GM21360 (cell line): ENCODE measurements around the gene TRAPPC2B.

ENCODE experiments used
- ATAC-seq: cut with Tn5 transposase; IDR thresholded peaks from one replicate; pipeline ENCODE4 v1.9.1; 2021; ENCODE audit warnings: mild to moderate bottlenecking, moderate library complexity; ENCODE audit not compliant: unreplicated experiment

TRAPPC2B gene

DNA sequence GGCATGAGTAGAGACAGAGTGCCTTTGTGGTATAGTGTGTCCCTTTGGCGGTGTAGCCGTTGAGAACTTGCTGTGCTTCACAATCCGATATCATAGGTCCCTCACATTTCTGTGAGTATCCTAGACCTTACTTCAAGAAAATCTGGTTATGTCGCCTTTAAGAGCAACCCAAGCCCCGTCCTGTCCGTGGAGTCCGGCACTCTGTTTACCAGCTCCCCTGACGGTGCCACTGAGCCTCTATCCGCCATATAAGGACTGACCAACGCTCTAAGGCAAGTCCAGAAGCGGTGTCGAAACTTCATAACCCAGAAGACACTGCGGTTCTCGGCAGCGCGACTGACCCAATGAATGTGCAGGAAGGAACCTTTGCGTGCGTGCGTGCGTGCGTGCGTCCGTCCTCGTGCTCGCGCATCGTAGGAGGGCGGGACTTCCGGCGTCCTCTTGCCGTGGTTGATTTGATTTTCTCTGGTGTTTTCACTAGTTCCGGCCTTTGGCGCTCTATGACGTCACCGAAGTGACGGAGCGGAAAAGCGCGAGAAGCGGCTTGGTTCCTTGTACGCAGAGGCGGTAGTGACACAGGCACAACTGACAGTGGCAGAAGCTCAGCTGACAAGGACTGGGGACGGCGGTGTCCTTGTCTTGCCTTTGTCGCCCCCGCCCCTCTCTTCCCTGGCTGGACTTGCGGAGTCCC lies at the start of gene TRAPPC2B, which contains the start of gene ZNF547:
TSS of gene TRAPPC2B (plus strand) at position 555 of the 691 bp plus-strand sequence. CDS start 1,283 bp downstream, outside the sequence.
TSS of gene ZNF547 (plus strand) at position 555 of the 691 bp plus-strand sequence. CDS start 5,005 bp downstream, outside the sequence.
- peak; percentile 93 for ATAC-seq

DNA sequence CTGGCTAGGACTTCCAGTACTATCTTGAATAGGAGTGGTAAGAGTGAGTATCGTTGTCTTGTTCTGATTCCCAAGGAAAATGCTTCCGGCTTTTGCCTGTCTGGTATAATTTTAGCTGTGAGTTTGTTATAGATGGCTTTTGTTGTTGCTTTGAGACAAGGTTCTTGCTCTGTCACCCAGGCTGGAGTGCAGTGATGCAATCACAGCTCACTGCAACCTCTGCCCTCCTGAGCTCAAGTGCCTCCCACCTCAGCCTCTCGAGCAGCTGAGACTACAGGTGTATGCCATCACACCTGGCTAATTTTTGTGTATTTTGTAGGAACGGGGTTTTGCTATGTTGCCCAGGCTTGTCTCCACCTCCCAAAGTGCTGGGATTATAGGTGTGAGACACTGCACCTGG lies 49.2 kb upstream of the TRAPPC2B start:
- no peak for ATAC-seq

DNA sequence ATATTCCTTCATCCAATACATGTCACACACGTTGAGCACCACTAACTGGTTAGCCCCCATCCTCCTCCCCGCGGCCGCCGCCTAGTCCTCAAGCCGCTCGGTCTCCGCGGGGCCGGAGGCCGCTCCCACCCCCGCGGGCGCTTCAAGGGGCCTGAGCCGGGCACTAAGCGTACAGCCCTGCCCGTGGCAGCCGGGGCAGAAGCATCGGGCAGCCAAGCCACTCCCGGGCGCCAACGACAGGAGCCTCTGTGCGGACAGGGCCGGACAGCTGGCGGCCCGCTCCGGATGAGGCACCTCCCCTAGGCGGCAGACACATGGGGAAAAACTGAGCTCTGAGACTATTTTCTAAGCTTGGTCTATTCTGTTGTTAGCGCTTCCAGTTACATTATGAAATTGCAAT lies 45.8 kb upstream of the TRAPPC2B start:
- ATAC-seq = no peak

DNA sequence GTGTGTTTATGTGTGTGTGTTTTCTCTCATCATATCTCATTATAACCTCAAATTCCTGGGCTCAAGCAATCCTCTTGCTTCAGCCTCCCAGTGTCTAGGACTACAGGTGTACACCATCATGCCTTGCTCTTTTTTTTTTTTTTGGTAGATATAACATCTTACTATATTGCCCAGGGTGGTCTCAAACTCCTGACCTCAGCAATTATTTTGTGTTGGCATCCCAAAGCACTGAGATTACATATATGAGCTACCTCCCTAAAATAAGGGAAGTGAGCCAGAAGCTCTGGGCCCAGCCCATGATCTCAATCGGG lies 43.5 kb upstream of the TRAPPC2B start:
- ATAC-seq = no peak

DNA sequence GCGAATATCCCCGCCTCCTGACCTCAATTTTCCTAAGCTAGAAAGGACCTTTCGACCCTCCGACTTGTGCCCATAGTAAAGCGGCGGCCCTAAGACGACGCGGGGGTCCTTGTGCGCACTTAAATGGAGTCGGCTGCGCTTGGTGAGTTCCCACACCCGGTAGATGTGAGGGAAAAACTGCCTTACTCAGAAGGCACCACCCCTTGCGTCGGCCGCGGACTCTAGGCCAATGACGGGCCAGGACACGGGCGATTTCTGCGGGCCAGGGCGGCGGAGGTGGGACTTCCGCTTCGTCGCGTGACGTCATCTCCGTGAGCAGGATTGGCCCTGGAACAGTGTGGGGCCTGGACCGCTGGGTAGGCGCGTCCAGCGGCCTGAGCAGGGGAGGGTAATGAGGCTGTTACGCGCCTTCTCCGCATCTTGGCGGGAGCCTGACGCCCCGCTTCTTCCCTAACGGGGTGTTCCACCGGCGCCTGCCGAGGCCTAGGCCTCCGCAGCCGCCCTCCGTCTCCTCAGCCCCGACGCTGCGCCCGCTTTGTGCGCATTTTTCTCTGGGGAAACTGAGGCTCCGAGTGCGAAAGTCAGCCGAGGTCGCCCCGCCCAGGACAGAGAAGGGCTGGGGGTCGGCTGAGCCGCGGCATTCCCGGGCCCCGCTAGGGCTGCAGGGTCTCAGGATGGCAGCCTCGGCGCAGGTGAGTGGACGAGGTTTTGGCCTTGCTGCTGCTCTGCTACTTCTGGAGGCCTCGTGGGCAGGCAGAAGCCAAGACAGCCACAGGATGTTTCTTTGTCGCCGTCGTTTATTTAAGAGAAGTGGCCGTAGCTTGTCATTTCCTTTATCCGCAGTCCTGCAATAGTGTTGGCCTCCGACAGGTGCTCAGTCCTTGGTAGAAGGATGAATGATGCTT lies 42.9 kb upstream of the TRAPPC2B start, which contains the start of gene ZNF543:
TSS of gene ZNF543 (plus strand) at position 293 of the 905 bp plus-strand sequence. CDS start at position 675, 382 bp downstream.
- peak; percentile 85 for ATAC-seq

DNA sequence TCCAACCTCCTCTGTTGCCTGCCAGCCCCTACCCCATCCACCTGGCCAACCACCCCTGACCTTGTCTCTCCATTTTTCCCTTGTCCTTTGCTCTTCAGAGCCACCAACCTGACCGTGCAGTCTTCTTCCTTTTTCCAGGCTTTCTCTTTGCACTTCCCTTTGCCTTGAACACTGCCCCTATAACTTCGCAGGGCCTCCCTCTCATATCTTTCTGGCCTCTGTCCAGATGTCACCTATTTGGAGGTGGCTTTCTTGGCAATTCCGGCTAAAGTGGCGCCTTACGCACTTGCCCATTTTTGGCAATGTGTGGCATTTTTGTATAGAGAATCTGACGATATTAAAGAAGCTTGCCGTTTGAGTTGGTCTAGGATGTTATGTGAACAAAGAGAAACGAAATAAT lies 42.2 kb upstream of the TRAPPC2B start:
- ATAC-seq = no peak

DNA sequence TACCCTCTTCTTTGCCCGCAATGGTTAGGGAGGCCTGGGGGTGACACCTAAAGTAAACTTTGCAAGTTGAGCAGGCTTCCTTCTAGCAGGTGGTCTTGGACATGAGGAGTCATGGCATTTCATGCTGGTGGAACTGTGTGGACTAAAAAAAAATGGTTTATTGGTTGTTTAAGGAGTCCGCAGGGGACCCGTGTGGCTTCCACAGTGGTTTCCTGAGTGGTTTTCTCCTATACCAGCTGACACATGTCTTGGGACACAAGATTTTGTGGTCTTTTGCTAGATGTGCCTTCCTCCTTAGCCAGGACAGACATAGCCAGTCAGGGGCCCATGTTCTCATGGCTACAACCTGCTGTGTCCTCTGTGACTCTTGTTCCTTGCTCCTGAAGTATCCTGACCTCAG lies 41.6 kb upstream of the TRAPPC2B start:
- ATAC-seq = no peak

DNA sequence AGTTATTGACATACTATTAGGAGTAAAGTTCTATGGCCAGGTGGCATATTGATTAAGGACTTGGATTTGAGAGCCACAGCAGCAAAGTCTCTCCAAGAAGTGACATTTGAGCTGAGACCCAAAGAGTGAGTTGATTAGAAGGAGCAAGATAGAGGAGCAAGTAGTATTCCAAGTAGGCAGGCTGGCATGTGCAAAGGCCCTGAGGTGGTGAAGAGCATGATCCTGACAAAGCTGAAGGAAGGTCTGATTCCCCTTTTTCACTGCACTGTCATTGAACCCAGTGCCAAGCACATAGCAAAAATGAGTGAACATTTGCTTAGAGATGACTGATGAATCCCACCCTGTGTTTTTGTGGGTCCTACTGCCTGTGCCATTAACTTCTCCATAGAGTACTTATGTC lies 38.4 kb upstream of the TRAPPC2B start:
- no peak for ATAC-seq

DNA sequence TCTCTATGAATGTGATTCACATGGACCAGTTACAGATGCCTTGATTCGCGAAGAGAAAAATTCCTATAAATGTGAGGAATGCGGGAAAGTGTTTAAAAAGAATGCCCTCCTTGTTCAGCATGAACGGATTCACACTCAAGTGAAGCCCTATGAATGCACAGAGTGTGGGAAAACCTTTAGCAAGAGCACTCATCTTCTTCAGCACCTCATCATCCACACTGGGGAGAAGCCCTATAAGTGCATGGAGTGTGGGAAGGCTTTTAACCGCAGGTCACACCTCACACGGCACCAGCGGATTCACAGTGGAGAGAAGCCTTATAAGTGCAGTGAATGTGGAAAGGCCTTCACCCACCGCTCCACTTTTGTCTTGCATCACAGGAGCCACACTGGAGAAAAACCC lies 35.4 kb upstream of the TRAPPC2B start:
- ATAC-seq = no peak

DNA sequence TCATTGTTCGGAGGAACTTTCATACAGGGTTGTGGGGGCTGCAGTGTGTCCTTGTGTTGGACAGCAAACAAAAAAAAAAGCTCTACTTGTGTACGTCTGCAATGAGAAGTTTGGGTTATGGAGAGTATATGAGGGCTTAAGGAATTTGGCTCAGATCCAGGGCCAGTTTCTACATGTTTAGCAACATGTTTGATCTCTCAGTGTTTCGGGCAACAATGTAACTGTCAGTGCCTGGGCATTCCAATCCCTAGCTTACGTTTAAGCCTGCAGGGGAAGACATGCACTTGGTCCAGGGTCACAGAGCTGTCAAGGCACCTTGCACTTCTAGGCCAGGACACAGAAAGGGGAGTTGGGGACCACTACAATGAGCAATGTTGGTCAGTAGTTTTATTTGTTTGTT lies 29.2 kb upstream of the TRAPPC2B start:
- ATAC-seq = no peak

DNA sequence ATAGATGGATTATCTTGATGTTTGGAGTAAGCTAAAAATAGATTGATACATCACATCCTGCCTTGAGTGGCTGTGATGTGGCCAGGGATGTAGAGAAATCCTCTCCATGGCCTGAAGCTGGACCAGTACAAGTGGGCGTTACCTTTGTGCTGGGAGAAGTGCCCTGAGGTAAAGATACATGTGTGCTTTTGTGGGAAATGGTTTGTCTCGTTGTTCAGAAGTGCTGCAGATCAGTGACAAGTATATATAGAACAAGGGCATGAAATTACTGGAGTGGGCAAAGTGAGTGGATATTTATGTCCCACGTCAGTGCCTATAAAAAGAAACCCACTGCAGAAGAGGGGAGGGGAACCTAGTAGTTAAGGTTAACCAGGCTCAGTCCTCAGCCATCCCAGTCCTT lies 24.5 kb upstream of the TRAPPC2B start:
- no peak for ATAC-seq

DNA sequence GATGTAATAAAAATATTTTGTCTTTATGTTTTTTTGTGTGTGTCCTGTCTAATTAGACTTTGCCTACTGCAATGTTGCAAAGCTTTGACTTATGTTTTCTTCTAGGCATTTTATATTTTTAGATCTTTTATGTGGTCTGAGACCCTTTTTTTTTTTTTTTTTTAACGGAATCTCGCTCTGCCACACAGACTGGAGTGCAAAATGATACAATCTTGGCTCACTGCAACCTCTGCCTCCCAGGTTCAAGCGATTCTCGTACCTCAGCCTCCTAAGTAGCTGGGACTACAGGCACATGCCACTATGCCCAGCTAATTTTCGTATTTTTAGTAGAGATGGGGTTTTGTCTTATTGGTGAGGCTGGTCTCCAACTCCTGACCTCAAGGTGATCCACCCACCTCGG lies 20.8 kb upstream of the TRAPPC2B start:
- no peak for ATAC-seq

DNA sequence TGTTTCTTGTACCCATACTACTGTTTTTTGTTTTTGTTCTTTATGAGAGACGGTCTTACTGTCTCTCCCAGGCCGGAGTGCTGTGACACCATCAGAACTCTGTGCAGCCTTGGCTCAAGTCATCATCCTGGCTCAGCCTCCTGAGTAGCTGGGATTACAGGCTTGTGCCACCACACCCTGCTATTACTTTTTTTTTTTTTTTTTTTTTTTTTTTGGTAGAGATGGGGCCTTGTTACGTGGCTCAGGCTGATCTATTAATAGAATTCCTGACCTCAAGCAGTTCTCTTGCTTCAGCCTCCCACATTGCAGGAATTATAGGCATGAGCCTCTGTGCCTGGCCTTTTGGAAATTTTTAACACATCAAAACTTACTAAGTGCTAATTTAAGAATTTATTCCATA lies 15.2 kb upstream of the TRAPPC2B start:
- ATAC-seq = no peak

DNA sequence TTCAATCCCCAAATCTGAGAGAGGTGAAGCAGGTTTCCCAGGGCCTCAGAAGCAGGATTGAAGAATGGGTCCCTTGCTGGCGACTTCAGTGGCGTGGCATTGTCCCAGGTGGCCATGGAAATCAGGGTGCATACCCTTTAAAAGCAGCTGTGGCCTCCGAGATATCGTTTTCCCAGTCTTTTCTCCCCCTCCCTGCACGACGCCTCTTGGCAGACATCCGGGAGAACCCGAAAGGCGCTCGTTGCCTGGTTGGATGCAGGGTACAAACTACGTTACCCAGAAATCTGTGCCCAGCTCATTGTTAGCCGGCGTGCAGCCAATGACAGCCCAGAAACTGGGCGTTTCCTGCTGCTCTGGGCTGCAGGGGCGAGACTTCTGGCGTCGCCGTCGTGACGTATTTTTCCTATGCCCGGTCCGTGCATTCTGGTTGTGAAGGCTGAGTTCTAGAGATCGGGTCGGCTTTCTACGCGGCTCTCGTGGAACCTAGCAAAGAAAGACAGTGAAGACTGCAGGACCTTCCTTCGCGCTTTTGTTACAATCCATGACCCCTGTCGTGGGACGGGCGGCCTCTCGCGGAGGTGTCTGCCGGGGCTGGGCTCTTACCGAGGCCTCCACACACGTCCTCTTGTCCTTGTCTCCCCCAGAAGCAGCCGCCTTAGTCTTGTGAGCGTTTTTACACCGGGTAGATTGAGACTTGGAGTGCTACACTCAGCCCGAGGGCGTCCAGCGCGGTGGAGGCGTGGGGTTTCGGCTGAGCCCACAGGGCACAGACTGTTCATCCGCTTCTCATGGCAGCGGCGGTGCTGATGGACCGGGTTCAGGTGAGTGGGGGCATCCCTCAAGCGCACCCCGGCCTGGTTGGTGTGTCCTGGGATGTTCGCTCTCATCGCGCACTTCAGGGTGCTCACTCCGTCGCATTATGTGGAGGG lies 12.2 kb upstream of the TRAPPC2B start, which contains the start of gene ZNF304:
TSS of gene ZNF304 (plus strand) at position 395 of the 929 bp plus-strand sequence. CDS start at position 789, 394 bp downstream.
- peak; percentile 93 for ATAC-seq

DNA sequence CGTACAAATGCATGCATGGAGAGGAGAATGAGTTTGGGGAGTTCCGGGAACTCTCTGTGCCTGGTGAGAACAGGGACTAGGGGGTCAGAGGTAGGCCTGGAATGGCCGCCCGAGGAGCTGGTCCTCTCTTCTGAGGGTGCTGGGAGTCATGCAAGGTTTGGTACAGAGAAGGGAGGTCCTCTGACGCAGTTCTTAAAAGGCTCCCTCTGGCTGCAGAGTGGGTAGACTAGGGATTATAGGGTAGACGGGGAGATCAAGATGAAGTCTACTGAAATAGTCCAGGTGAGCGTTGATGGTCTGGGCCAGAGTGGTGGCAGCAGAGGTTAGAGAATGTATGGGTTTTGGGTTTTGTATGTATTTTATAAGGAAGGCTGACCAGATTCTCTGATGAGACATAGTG lies 11.5 kb upstream of the TRAPPC2B start:
- no peak for ATAC-seq

DNA sequence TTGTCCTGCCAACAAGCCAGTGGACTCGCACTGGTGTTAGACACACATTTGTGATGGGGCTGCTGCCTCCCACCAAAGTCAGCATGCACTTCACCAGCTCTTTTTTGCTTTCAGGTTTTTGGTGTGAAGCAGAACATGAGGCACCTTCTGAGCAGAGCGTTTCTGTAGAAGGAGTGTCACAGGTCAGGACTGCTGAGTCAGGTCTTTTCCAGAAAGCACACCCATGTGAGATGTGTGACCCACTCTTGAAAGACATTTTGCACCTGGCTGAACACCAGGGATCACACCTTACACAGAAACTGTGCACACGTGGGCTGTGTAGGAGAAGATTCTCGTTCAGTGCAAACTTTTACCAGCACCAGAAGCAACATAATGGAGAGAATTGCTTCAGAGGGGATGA lies 7.4 kb upstream of the TRAPPC2B start:
- no peak for ATAC-seq

DNA sequence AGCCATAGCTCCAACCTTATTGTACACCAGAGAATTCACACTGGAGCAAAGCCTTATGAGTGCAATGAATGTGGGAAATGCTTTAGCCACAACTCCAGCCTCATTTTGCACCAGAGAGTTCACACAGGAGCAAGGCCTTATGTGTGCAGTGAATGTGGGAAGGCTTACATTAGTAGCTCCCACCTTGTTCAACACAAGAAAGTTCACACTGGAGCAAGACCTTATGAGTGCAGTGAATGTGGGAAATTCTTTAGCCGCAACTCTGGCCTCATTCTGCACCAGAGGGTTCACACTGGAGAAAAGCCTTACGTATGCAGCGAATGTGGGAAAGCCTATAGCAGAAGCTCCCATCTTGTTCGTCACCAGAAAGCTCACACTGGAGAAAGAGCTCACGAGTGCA lies 5.9 kb upstream of the TRAPPC2B start:
- no peak for ATAC-seq

DNA sequence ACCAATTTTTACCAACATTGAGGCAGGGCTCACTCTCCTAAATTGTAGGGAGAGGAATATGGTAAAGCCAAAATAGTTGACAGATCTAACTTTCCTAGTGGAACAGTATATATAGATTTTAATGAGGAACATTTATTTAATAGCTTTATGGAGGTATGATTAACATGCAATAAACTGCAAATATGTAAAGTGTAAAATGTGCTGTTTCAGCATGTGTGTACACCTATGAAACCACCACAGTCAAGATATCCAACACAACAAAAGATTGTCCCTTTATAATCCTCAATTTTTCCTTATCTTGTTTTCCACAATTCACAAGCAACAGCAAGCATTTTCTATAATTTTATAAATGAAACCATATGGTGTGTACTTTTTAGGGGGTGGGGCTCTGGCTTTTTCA lies 4.1 kb upstream of the TRAPPC2B start:
- no peak for ATAC-seq

DNA sequence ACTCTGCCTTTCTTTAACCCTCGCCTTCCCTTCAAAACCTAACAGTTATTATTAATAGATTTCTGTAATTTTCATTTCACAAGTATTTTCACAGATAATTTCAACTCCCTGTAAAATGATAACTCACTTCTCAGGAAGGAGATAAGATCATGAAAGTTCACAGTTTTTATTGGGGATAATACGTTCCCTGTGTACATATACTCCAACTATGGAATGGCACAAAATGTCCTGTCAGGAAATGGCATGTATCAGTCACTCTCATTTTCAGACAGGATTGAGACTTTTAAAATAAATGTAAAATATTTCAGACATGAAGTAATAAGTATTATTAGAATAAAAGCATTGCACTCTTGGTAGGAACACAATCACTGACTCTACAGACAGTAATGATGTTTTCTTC lies 932 bp upstream of the TRAPPC2B start:
- no peak for ATAC-seq

DNA sequence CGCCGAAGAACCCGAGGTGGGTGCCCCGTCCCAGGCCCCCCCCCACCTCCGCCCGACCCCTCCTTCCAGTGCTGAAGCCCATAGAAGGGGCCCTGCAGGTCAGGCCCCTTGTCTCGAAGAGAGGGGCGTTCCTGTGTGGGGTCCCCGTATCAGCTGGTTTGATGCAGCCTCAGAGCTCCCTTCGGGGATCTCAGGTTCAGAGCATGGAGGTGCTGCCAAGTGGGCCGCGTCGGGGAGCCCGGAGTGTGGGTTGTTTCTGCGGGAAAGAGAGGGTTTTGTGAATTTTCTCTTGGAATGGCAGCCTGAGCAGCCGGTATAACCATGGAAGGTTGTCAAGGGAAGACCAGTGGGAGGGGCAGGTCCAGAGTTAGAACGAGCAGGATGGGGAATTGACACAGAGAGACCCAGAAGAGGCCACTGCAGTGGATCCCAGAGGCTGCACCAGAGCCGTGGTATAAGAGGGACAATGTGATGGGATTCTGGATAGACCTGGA lies 384 bp downstream of the TRAPPC2B start:
- no peak for ATAC-seq

DNA sequence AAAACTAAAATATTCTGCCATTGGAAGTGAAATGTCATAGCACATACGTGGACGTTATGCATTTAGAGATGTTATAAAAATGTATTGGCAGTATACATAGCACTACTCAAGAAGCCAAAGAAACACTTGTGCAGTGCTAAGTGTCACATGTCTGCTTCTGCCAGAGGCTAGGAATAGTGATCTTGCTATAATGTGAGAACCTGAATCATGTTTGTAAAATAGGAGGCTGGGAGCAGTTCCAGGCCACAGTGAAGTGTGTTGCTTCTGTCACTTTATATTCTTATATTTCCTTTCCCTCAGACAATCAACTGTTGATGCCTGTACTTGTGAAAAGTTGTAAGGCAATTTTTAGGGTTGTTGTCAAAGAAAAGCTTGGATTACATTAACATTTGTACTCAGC lies 3.4 kb downstream of the TRAPPC2B start:
- no peak for ATAC-seq
